Measurements from ENCODE around the gene NDC80.
"Not testable (repeated sequence)": the region's sequence is repeated elsewhere in the genome, so short reads cannot be mapped to it uniquely, and the experiment has no call there.

Gene NDC80

GRCh38 chr18:2571200-2572170 lies at the start of gene NDC80, which contains the start of gene METTL4:
TSS of gene NDC80 (plus strand) at chr18:2571557. CDS start at chr18:2572986, 1,429 bp downstream.
TSS of gene METTL4 (minus strand) at chr18:2571505. CDS start at chr18:2567216, 4,289 bp downstream.
- DNase-seq (ENCODE audit: low read depth), result peak; percentile 89

GRCh38 chr18:2522112-2522511 lies 49.2 kb upstream of the NDC80 start:
- no peak for DNase-seq (ENCODE audit: low read depth)

GRCh38 chr18:2524794-2525198 lies 46.6 kb upstream of the NDC80 start:
- DNase-seq (ENCODE audit: low read depth), result not testable (repeated sequence)

GRCh38 chr18:2526329-2526728 lies 45.0 kb upstream of the NDC80 start:
- DNase-seq (ENCODE audit: low read depth), result no peak

GRCh38 chr18:2529154-2529553 lies 42.2 kb upstream of the NDC80 start:
- peak; percentile 73 for DNase-seq (ENCODE audit: low read depth)

GRCh38 chr18:2531751-2532150 lies 39.6 kb upstream of the NDC80 start:
- no peak for DNase-seq (ENCODE audit: low read depth)

- DNase-seq (ENCODE audit: low read depth), result no peak
These were observed 38.6 kb upstream of the NDC80 start for GRCh38 chr18:2532797-2533196.

GRCh38 chr18:2534906-2535305 lies 36.5 kb upstream of the NDC80 start:
- no peak for DNase-seq (ENCODE audit: low read depth)

GRCh38 chr18:2535419-2535910 lies 35.9 kb upstream of the NDC80 start:
- no peak for DNase-seq (ENCODE audit: low read depth)

GRCh38 chr18:2536063-2536462 lies 35.3 kb upstream of the NDC80 start:
- peak; percentile 58 for DNase-seq (ENCODE audit: low read depth)

GRCh38 chr18:2536493-2536892 lies 34.9 kb upstream of the NDC80 start:
- peak; percentile 98 for DNase-seq (ENCODE audit: low read depth)

GRCh38 chr18:2537296-2537695 lies 34.1 kb upstream of the NDC80 start:
- DNase-seq (ENCODE audit: low read depth), result peak; percentile 72

- DNase-seq (ENCODE audit: low read depth), result peak; percentile 47
These were observed 33.1 kb upstream of the NDC80 start for GRCh38 chr18:2538236-2538635.

- DNase-seq (ENCODE audit: low read depth), result peak; percentile 73
These were observed 32.5 kb upstream of the NDC80 start for GRCh38 chr18:2538844-2539243.

- no peak for DNase-seq (ENCODE audit: low read depth)
These were observed 30.8 kb upstream of the NDC80 start for GRCh38 chr18:2540575-2540974.

- peak; percentile 61 for DNase-seq (ENCODE audit: low read depth)
These were observed 29.3 kb upstream of the NDC80 start for GRCh38 chr18:2541925-2542563.

GRCh38 chr18:2545155-2545554 lies 26.2 kb upstream of the NDC80 start:
- DNase-seq (ENCODE audit: low read depth), result no peak

- peak; percentile 65 for DNase-seq (ENCODE audit: low read depth)
These were observed 23.8 kb upstream of the NDC80 start for GRCh38 chr18:2547477-2548087.

- DNase-seq (ENCODE audit: low read depth), result no peak
These were observed 21.9 kb upstream of the NDC80 start for GRCh38 chr18:2549462-2549861.

GRCh38 chr18:2551425-2551824 lies 19.9 kb upstream of the NDC80 start:
- no peak for DNase-seq (ENCODE audit: low read depth)

- DNase-seq (ENCODE audit: low read depth), result no peak
These were observed 16.7 kb upstream of the NDC80 start for GRCh38 chr18:2554696-2555095.

GRCh38 chr18:2555895-2556294 lies 15.5 kb upstream of the NDC80 start:
- no peak for DNase-seq (ENCODE audit: low read depth)

Measured in EH (cell line).